GM21423 (cell line): ENCODE data around the gene GLYATL1B.

Source experiments
- ATAC-seq: cut with Tn5 transposase; IDR thresholded peaks from one replicate; pipeline ENCODE4 v1.9.1; 2021; ENCODE audit warnings: mild to moderate bottlenecking, moderate library complexity; ENCODE audit not compliant: unreplicated experiment

The GLYATL1B gene

DNA sequence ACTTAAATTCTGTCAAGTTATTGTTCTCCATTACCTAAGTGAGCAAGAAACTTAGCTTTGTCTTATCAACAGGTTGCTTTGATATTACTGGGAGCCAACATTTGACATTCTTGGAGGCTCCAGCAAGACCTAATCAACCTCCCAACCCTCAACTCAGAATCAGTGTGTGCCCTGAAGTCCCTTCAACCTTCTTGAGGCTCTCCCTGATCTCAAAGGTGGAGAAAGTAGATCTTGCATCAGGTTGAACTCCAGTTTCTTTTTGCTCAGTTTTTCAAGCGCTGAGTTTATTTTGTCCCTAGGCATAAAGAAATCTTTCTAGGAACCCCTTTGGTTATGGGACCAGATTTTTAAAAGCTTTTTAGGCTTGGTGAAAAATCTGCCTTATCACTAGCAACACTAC is 58.0 kb downstream of the GLYATL1B start:
- no peak for ATAC-seq
